Osteoblast (primary cell): ENCODE results near the gene USP4. TPM values are rescaled to one million over a fixed set of nuclear protein-coding genes. Genes with fewer than 3 reads are reported as not detected.

ENCODE experiments used
- DNase-seq: peaks from one replicate; pipeline ENCODE4 v3.0.0; 2011; ENCODE audit warnings: low spot score, mixed read lengths; ENCODE audit not compliant: insufficient read length; ENCODE audit errors: missing footprints
- H2AFZ ChIP-seq: 2 replicates; pipeline ENCODE4 v1.6.0; 2011; ENCODE audit warnings: mild to moderate bottlenecking, low read length
- H3K27ac ChIP-seq: 2 replicates; pipeline ENCODE4 v1.5.1; 2011; ENCODE audit warnings: mild to moderate bottlenecking, low read depth, low read length, moderate library complexity
- H3K27me3 ChIP-seq: 2 replicates; pipeline ENCODE4 v1.6.0; 2012; ENCODE audit warnings: mild to moderate bottlenecking, control low read depth, inconsistent platforms, low read length, moderate library complexity; ENCODE audit not compliant: insufficient read depth
- H3K36me3 ChIP-seq: 2 replicates; pipeline ENCODE4 v1.5.1; 2011; ENCODE audit warnings: mild to moderate bottlenecking, low read length, control low read depth, moderate library complexity; ENCODE audit not compliant: insufficient read depth
- H3K4me1 ChIP-seq: 2 replicates; pipeline ENCODE4 v1.5.1; 2011; ENCODE audit warnings: mild to moderate bottlenecking, low read length, control low read depth, moderate library complexity; ENCODE audit not compliant: insufficient read depth
- H3K4me2 ChIP-seq: 2 replicates; pipeline ENCODE4 v1.6.0; 2011; ENCODE audit warnings: mild to moderate bottlenecking, low read length; ENCODE audit not compliant: insufficient read depth
- H3K4me3 ChIP-seq: fragments of 200-600 bp; sonication (generic); 3 replicates; pipeline ENCODE4 v1.5.1; 2012; ENCODE audit warnings: mild to moderate bottlenecking, low read length, inconsistent platforms; ENCODE audit not compliant: insufficient read depth
- H3K79me2 ChIP-seq: 2 replicates; pipeline ENCODE4 v1.6.0; 2012; ENCODE audit warnings: mild to moderate bottlenecking, low read length, control low read depth, inconsistent platforms; ENCODE audit not compliant: insufficient read depth
- H3K9me3 ChIP-seq: 2 replicates; pipeline ENCODE4 v1.5.1; 2011; ENCODE audit warnings: low read depth, low read length, control low read depth
- H4K20me1 ChIP-seq: 2 replicates; pipeline ENCODE4 v1.6.0; 2012; ENCODE audit warnings: mild to moderate bottlenecking, low read length, control low read depth; ENCODE audit not compliant: insufficient read depth
- total RNA-seq: library from RNA; depleted of rRNA; stranded (reverse); fragments of >200 nt; gene quantifications from 2 replicates; pipeline ENCODE4 v1.2.3, GENCODE V29; 2012
- TF ChIP-seq, protein P1 (sequence below): IDR thresholded peaks from 2 replicates; pipeline ENCODE4 v1.5.1; 2011; ENCODE audit warnings: mild to moderate bottlenecking, low read depth, low read length, moderate library complexity; ENCODE audit errors: extremely low read depth

USP4 gene
- total RNA-seq, 1 donor = 22.1 TPM

DNA sequence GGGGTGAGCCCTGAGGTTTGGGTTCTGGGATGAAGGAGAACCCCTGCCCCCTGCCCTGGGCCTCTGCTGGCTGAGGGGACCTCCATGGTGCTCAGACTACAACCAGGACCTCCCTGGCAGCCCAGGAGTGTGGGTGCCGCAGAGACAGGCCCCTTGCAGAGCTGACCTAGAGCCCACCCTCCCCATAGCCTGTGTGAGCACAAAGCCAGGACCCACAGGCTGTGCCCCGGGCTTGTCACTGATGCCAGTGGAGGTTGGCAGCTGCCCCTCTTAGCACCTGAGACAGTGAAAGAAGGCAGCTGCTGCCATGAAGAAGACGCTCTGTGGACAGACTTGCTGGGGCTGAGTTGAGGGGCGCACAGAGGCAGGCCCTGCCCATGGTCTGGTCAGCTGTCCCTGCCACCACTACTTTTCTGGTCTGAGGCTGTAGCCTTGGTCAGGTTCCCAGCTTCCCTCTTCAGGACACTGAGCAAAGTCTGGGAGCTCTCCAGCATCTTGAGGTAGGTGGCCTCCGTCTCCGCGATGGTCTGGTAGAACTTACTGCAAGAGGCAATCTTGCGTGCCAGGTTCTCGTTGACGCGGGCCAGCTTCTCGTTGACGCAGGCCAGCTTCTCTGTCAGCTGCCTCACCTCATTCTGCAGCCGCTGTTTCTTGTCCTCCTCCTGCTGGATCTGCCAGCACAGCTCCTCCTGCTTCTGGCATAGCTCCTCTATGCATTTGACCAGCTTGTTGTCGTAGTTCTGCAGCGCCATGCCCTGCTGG is 23.0 kb downstream of the USP4 start:
- Histone ChIP-seq H3K4me3 (no peak overlapping the region), H3K79me2 (peaks cover 10% of the 10 kb centered on the region), H3K4me1 (peaks cover 7% of the 10 kb centered on the region), H3K27ac (no peak overlapping the region), H3K9me3 (no peaks in the 10 kb centered on the region), H3K4me2 (no peak overlapping the region), H3K36me3 (peaks cover 39% of the 10 kb centered on the region), H2AFZ (no peak overlapping the region), H3K27me3 (no peaks in the 10 kb centered on the region), H4K20me1 (peaks cover 9% of the 10 kb centered on the region)
- no peak for DNase-seq
- TF ChIP-seq, protein P1, sequence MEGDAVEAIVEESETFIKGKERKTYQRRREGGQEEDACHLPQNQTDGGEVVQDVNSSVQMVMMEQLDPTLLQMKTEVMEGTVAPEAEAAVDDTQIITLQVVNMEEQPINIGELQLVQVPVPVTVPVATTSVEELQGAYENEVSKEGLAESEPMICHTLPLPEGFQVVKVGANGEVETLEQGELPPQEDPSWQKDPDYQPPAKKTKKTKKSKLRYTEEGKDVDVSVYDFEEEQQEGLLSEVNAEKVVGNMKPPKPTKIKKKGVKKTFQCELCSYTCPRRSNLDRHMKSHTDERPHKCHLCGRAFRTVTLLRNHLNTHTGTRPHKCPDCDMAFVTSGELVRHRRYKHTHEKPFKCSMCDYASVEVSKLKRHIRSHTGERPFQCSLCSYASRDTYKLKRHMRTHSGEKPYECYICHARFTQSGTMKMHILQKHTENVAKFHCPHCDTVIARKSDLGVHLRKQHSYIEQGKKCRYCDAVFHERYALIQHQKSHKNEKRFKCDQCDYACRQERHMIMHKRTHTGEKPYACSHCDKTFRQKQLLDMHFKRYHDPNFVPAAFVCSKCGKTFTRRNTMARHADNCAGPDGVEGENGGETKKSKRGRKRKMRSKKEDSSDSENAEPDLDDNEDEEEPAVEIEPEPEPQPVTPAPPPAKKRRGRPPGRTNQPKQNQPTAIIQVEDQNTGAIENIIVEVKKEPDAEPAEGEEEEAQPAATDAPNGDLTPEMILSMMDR = no peak

DNA sequence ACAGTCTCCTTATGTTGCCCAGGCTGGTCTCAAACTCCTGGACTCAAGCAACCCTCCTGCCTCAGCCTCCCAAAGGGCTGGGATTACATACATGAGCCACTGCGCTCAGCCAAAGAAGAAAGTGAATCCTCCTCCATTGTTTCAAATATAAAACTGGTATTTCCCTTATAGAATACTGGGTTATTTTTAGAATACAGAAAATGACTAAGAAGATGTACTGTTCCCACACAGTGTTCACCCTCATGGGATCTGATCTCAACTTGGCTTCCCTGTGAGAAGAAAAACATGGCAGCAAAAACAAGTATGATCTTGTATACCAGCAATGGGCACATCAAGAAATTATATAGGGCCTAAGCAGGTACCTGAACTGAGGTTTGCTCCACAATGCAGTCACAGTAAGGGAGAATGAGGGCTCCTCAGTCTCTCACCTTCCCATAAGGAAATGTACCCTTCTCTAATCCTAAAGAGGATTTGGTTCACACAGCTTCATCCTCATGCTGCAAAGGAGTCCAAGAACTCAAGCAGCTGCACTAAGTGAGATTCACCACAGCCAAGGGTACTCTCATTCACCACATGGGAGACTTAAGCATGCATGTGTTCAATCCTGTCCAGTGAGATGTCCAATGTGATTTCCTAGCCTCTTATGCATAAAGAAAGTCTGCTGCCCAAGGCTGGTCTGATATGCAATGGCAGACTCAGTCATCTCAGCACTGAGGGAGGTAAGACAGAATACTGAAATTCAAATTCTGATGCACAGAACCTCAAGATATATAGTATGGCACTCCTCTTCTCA is 25.8 kb downstream of the USP4 start:
- Histone ChIP-seq H3K79me2 (peaks cover 8% of the 10 kb centered on the region), H3K4me1 (peaks cover 7% of the 10 kb centered on the region), H3K27me3 (no peaks in the 10 kb centered on the region), H3K4me2 (peak overlapping the region; percentile 32), H3K4me3 (no peak overlapping the region), H3K27ac (peak overlapping the region; percentile 73), H3K9me3 (no peaks in the 10 kb centered on the region), H2AFZ (no peak overlapping the region), H3K36me3 (peaks cover 37% of the 10 kb centered on the region), H4K20me1 (peaks cover 5% of the 10 kb centered on the region)
- DNase-seq = peak; percentile 68
- TF ChIP-seq, protein P1 = no peak

DNA sequence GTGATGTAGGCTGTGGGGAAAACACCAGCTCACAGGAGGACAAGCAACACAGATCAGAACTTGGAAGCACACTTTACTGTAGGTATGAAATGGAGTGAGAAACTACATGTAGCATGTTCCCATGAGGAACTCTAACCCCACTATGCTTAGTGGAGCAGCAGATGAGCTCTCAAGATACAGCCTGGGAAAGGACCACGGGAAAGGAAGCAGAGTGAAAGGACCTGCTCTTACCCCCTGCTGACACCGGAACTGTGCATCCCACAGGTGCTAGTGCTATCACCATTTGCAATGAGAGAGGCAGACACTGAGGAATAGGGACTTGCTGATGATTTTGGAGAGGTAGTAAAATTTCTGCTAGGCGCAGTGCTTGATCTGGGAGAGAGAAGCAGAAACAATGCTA is 28.6 kb downstream of the USP4 start:
- no peaks in the 10 kb centered on the region for H3K9me3 ChIP-seq
- H4K20me1 ChIP-seq = peaks cover 5% of the 10 kb centered on the region
- no peak overlapping the region for H3K27ac ChIP-seq
- TF ChIP-seq, protein P1 = no peak
- no peak overlapping the region for H3K4me2 ChIP-seq
- peaks cover 41% of the 10 kb centered on the region for H3K36me3 ChIP-seq
- H2AFZ ChIP-seq = no peak overlapping the region
- H3K4me3 ChIP-seq = no peak overlapping the region
- H3K79me2 ChIP-seq = peaks cover 7% of the 10 kb centered on the region
- DNase-seq = no peak
- peaks cover 7% of the 10 kb centered on the region for H3K4me1 ChIP-seq
- no peaks in the 10 kb centered on the region for H3K27me3 ChIP-seq

DNA sequence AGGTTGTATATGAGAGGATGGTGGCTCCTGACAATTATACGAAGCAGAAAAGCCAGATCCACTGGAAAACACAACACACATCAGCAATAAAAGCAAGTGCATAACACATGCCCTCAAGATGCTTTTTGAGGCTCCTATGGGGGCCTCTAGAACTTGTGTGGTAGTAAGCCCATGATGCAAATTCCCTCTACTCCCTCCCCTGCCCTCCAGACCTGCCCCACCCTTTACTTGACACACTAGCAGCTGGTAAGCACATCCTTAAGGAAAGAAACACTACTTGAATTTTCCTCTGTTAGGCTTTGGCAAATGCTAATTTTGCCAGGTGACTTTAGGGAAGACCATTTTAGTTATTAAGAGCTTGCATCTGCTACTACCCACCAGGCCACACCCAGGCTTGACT is 29.2 kb downstream of the USP4 start:
- H3K79me2 ChIP-seq = peaks cover 9% of the 10 kb centered on the region
- no peak overlapping the region for H2AFZ ChIP-seq
- no peak overlapping the region for H3K4me3 ChIP-seq
- H3K27ac ChIP-seq = no peak overlapping the region
- H3K9me3 ChIP-seq = no peaks in the 10 kb centered on the region
- TF ChIP-seq, protein P1 = no peak
- no peak overlapping the region for H3K4me2 ChIP-seq
- no peaks in the 10 kb centered on the region for H3K27me3 ChIP-seq
- DNase-seq = no peak
- peaks cover 45% of the 10 kb centered on the region for H3K36me3 ChIP-seq
- peaks cover 5% of the 10 kb centered on the region for H4K20me1 ChIP-seq
- H3K4me1 ChIP-seq = peaks cover 7% of the 10 kb centered on the region
